GM18508 (cell line): ENCODE data around the gene PIK3C2G.
"Not testable (repeated sequence)": the region's sequence is repeated elsewhere in the genome, so short reads cannot be mapped to it uniquely, and the experiment has no call there.

ENCODE experiments used
- ATAC-seq: cut with Tn5 transposase; IDR thresholded peaks from one replicate; pipeline ENCODE4 v1.9.1; 2021; ENCODE audit warnings: moderate number of reproducible peaks; ENCODE audit not compliant: insufficient read depth, unreplicated experiment

The PIK3C2G gene

GRCh38 chr12:18502422-18502968 is 241.2 kb downstream of the PIK3C2G start:
- no peak for ATAC-seq

- ATAC-seq = no peak
These were observed 260.1 kb downstream of the PIK3C2G start for GRCh38 chr12:18521461-18521860.

- ATAC-seq = no peak
These were observed 261.5 kb downstream of the PIK3C2G start for GRCh38 chr12:18522806-18523205.

- ATAC-seq = not testable (repeated sequence)
These were observed 281.2 kb downstream of the PIK3C2G start for GRCh38 chr12:18542497-18542896.

- no peak for ATAC-seq
These were observed 285.1 kb downstream of the PIK3C2G start for GRCh38 chr12:18546399-18546798.

GRCh38 chr12:18549598-18549997 is 288.3 kb downstream of the PIK3C2G start:
- no peak for ATAC-seq

GRCh38 chr12:18551106-18551505 is 289.8 kb downstream of the PIK3C2G start:
- ATAC-seq = no peak

- no peak for ATAC-seq
These were observed 290.4 kb downstream of the PIK3C2G start for GRCh38 chr12:18551701-18552100.

- no peak for ATAC-seq
These were observed 291.5 kb downstream of the PIK3C2G start for GRCh38 chr12:18552829-18553228.

- no peak for ATAC-seq
These were observed 294.8 kb downstream of the PIK3C2G start for GRCh38 chr12:18556161-18556560.

GRCh38 chr12:18559242-18559641 is 297.9 kb downstream of the PIK3C2G start:
- ATAC-seq = no peak

- no peak for ATAC-seq
These were observed 301.2 kb downstream of the PIK3C2G start for GRCh38 chr12:18562531-18562930.

GRCh38 chr12:18564306-18564705 is 303.0 kb downstream of the PIK3C2G start:
- no peak for ATAC-seq

- ATAC-seq = no peak
These were observed 306.5 kb downstream of the PIK3C2G start for GRCh38 chr12:18567787-18568186.

GRCh38 chr12:18570543-18570942 is 309.2 kb downstream of the PIK3C2G start:
- ATAC-seq = no peak

GRCh38 chr12:18576104-18576626 is 314.8 kb downstream of the PIK3C2G start:
- ATAC-seq = no peak

GRCh38 chr12:18576648-18577047 is 315.3 kb downstream of the PIK3C2G start:
- ATAC-seq = no peak

- no peak for ATAC-seq
These were observed 316.9 kb downstream of the PIK3C2G start for GRCh38 chr12:18578191-18578590.

GRCh38 chr12:18580291-18580690 is 319.0 kb downstream of the PIK3C2G start:
- no peak for ATAC-seq

GRCh38 chr12:18580706-18581105 is 319.4 kb downstream of the PIK3C2G start:
- no peak for ATAC-seq

- ATAC-seq = no peak
These were observed 320.1 kb downstream of the PIK3C2G start for GRCh38 chr12:18581232-18581962.

- no peak for ATAC-seq
These were observed 322.3 kb downstream of the PIK3C2G start for GRCh38 chr12:18583655-18584054.
